GM23248 (cell line): ENCODE data around the gene FAM114A1. TPM values are rescaled to one million over a fixed set of nuclear protein-coding genes. Genes with fewer than 3 reads are reported as not detected.
A peak's percentile ranks its signal among the peaks of the same experiment; 100 is the strongest.
"Not testable (repeated sequence)": the region's sequence is repeated elsewhere in the genome, so short reads cannot be mapped to it uniquely, and the experiment has no call there.

Experiments used
- DNase-seq: peaks from one replicate; pipeline ENCODE4 v3.0.0-alpha.2; 2015
- H2AFZ ChIP-seq: fragments of 200-600 bp; sonication (generic); 2 replicates; pipeline ENCODE4 v1.6.1; 2016; ENCODE audit warnings: antibody characterized with exemption
- H3F3A ChIP-seq: fragments of 200-600 bp; sonication (generic); 2 replicates; pipeline ENCODE4 v1.6.1; 2016; ENCODE audit warnings: mild to moderate bottlenecking, antibody characterized with exemption, mixed run types; ENCODE audit not compliant: insufficient read depth
- H3K27ac ChIP-seq: fragments of 200-600 bp; sonication (generic); 2 replicates; pipeline ENCODE4 v1.5.1; 2016; ENCODE audit warnings: mild to moderate bottlenecking
- H3K27me3 ChIP-seq: fragments of 200-600 bp; sonication (generic); replicated peaks from 2 replicates; pipeline ENCODE4 v1.6.1; 2016; ENCODE audit warnings: mild to moderate bottlenecking; ENCODE audit not compliant: insufficient read depth
- H3K36me3 ChIP-seq: fragments of 200-600 bp; sonication (generic); 2 replicates; pipeline ENCODE4 v1.6.1; 2016; ENCODE audit warnings: low read depth, mild to moderate bottlenecking
- H3K4me1 ChIP-seq: fragments of 200-600 bp; sonication (generic); 2 replicates; pipeline ENCODE4 v1.6.1; 2016; ENCODE audit warnings: mild to moderate bottlenecking; ENCODE audit not compliant: insufficient read depth
- H3K4me2 ChIP-seq: fragments of 200-600 bp; sonication (generic); one replicate; pipeline ENCODE4 v1.6.1; 2016; ENCODE audit warnings: mild to moderate bottlenecking; ENCODE audit not compliant: unreplicated experiment
- H3K4me3 ChIP-seq: fragments of 200-600 bp; sonication (generic); 2 replicates; pipeline ENCODE4 v1.5.1; 2016; ENCODE audit warnings: mild to moderate bottlenecking
- H3K79me2 ChIP-seq: fragments of 200-600 bp; sonication (generic); 2 replicates; pipeline ENCODE4 v1.6.1; 2016; ENCODE audit warnings: mild to moderate bottlenecking; ENCODE audit not compliant: insufficient read depth
- H3K9ac ChIP-seq: fragments of 200-600 bp; sonication (generic); 2 replicates; pipeline ENCODE4 v1.6.1; 2016; ENCODE audit warnings: mild to moderate bottlenecking
- H3K9me2 ChIP-seq: fragments of 200-600 bp; sonication (generic); 2 replicates; pipeline ENCODE4 v1.6.1; 2016; ENCODE audit warnings: mixed run types, mild to moderate bottlenecking, moderate library complexity; ENCODE audit not compliant: insufficient read depth
- H3K9me3 ChIP-seq: fragments of 200-600 bp; sonication (generic); one replicate; pipeline ENCODE4 v1.6.1; 2017; ENCODE audit warnings: low read depth
- H4K20me1 ChIP-seq: fragments of 200-600 bp; sonication (generic); 2 replicates; pipeline ENCODE4 v1.6.0; 2016; ENCODE audit not compliant: insufficient read depth
- EZH2 ChIP-seq: fragments of 200-600 bp; sonication (generic); IDR thresholded peaks from 2 replicates; pipeline ENCODE4 v1.6.1; 2018; ENCODE audit warnings: antibody characterized with exemption, mild to moderate bottlenecking; ENCODE audit not compliant: insufficient read depth, poor library complexity, severe bottlenecking
- EZH2phosphoT487 ChIP-seq: fragments of 200-600 bp; sonication (generic); IDR thresholded peaks from 2 replicates; pipeline ENCODE4 v1.6.1; 2018; ENCODE audit warnings: antibody characterized with exemption, moderate library complexity, mild to moderate bottlenecking, low read depth; ENCODE audit not compliant: insufficient read depth
- WGBS, 2 experiments: methylation state at CpG; one replicate each; pipeline ENCODE4 v1.1.6; 2015 to 2017; ENCODE audit warnings: low lambda C conversion rate in 2 of 2, low coverage in 1 of 2; ENCODE audit errors: missing lambda C conversion rate in 2 of 2; 5-methylcytosine and 5-hydroxymethylcytosine counted together
- in situ Hi-C: fragments of 300-500 bp; cut with MboI; formaldehyde crosslinking; loops from 2 replicates; pipeline ENCODE4 v1.15.0; 2020
- polyA plus RNA-seq: library from polyadenylated mRNA; unstranded; fragments of >200 nt; fragmentation: Nextera tagmentation; extraction: Ambion mirVana; gene quantifications from 2 replicates; pipeline ENCODE4 v1.2.1, GENCODE V29; 2016
- total RNA-seq: library from RNA; depleted of rRNA; stranded (reverse); fragments of >200 nt; shearing (Covaris generic); gene quantifications from 2 replicates; pipeline ENCODE4 v1.2.3, GENCODE V29; 2014

The FAM114A1 gene
- total and polyA plus RNA-seq, 2 experiments from 2014 or later, result 237 to 318 TPM

- Histone ChIP-seq H3K9me3 (no peaks in the 10 kb centered on the region), H3K27me3 (no peaks in the 10 kb centered on the region), H3K4me1 (peaks cover 11% of the 10 kb centered on the region), H3K9ac (no peak overlapping the region), H3K4me3 (no peak overlapping the region), H3K4me2 (no peak overlapping the region), H3K9me2 (no peaks in the 10 kb centered on the region), H4K20me1 (no peaks in the 10 kb centered on the region), H3K79me2 (0 out of 2 replicates have a peak, but pooled peaks cover 3% of the 10 kb centered on the region), H3F3A (peaks cover 34% of the 10 kb centered on the region), H3K36me3 (peaks cover 83% of the 10 kb centered on the region), H3K27ac (no peak overlapping the region), H2AFZ (no peak overlapping the region)
- 89 to 98% methylated on average over 1 of the region's 1 CpG for WGBS, 2 experiments
- DNase-seq, result no peak
- no peak for TF ChIP-seq EZH2
- TF ChIP-seq EZH2phosphoT487, result no peak
- in situ Hi-C loops, result loop anchor here (25.0 kb wide), 1 partner anchor 198 kb away; no protein-coding TSS in a partner anchor
These were observed 71.6 kb downstream of the FAM114A1 start for GRCh38 chr4:38939165-38939564.

GRCh38 chr4:38940476-38940875 lies 72.9 kb downstream of the FAM114A1 start:
- WGBS, 2 experiments, result 97 to 98% methylated on average over 3 of the region's 3 CpGs
- no peaks in the 10 kb centered on the region for H4K20me1 ChIP-seq
- H3K9me2 ChIP-seq, result no peaks in the 10 kb centered on the region
- H3K9ac ChIP-seq, result no peak overlapping the region
- H2AFZ ChIP-seq, result no peak overlapping the region
- H3F3A ChIP-seq, result peaks cover 34% of the 10 kb centered on the region
- no peak overlapping the region for H3K4me3 ChIP-seq
- in situ Hi-C loops, result loop anchor here (25.0 kb wide), 1 partner anchor 197 kb away; no protein-coding TSS in a partner anchor
- peaks cover 11% of the 10 kb centered on the region for H3K4me1 ChIP-seq
- 0 out of 2 replicates have a peak, but pooled peaks cover 3% of the 10 kb centered on the region for H3K79me2 ChIP-seq
- no peak overlapping the region for H3K4me2 ChIP-seq
- no peak for TF ChIP-seq EZH2
- no peak for TF ChIP-seq EZH2phosphoT487
- no peaks in the 10 kb centered on the region for H3K9me3 ChIP-seq
- H3K27ac ChIP-seq, result no peak overlapping the region
- no peaks in the 10 kb centered on the region for H3K27me3 ChIP-seq
- DNase-seq, result no peak
- peaks cover 80% of the 10 kb centered on the region for H3K36me3 ChIP-seq

- H3K9me2 ChIP-seq, H3K27me3 ChIP-seq, H4K20me1 ChIP-seq, H3K79me2 ChIP-seq, H3K4me2 ChIP-seq, H3K9me3 ChIP-seq, H3K4me3 ChIP-seq, H2AFZ ChIP-seq: not testable (repeated sequence)
- in situ Hi-C loops, result loop anchor here (25.0 kb wide), 1 partner anchor 195 kb away; no protein-coding TSS in a partner anchor
- 49 to 55% methylated on average over 3 of the region's 3 CpGs for WGBS, 2 experiments
- Histone ChIP-seq H3K4me1 (peaks cover 11% of the 10 kb centered on the region), H3K9ac (peak overlapping the region; percentile 42), H3K36me3 (peaks cover 70% of the 10 kb centered on the region), H3F3A (peaks cover 45% of the 10 kb centered on the region), H3K27ac (peak overlapping the region; percentile 51)
- peak; percentile 61 for DNase-seq
These were observed 74.3 kb downstream of the FAM114A1 start for GRCh38 chr4:38941906-38942305.

GRCh38 chr4:38943343-38943742 lies 75.7 kb downstream of the FAM114A1 start:
- H3K9ac ChIP-seq, result no peak overlapping the region
- H3K4me1 ChIP-seq, result peaks cover 16% of the 10 kb centered on the region
- H3K4me2 ChIP-seq, result no peak overlapping the region
- H3K27ac ChIP-seq, result no peak overlapping the region
- H3K4me3 ChIP-seq, result no peak overlapping the region
- H4K20me1 ChIP-seq, result no peaks in the 10 kb centered on the region
- TF ChIP-seq EZH2phosphoT487 (no peak), EZH2 (no peak)
- H3K9me2 ChIP-seq, result no peaks in the 10 kb centered on the region
- in situ Hi-C loops, result loop anchor here (25.0 kb wide), 1 partner anchor 194 kb away; no protein-coding TSS in a partner anchor
- no peak for DNase-seq
- H3K79me2 ChIP-seq, result 0 out of 2 replicates have a peak, but pooled peaks cover 3% of the 10 kb centered on the region
- no peaks in the 10 kb centered on the region for H3K27me3 ChIP-seq
- H3K9me3 ChIP-seq, result no peaks in the 10 kb centered on the region
- peaks cover 56% of the 10 kb centered on the region for H3F3A ChIP-seq
- 84 to 94% methylated on average over 4 of the region's 4 CpGs for WGBS, 2 experiments
- peaks cover 57% of the 10 kb centered on the region for H3K36me3 ChIP-seq
- H2AFZ ChIP-seq, result no peak overlapping the region

GRCh38 chr4:38944440-38944839 lies 76.8 kb downstream of the FAM114A1 start:
- in situ Hi-C loops, result loop anchor here (25.0 kb wide), 1 partner anchor 193 kb away; no protein-coding TSS in a partner anchor
- WGBS, 2 experiments, result 80 to 82% methylated on average over 9 of the region's 9 CpGs
- no peak overlapping the region for H3K9ac ChIP-seq

More at GRCh38 chr4:38944440-38944839, 76.8 kb downstream of the FAM114A1 start:
- Histone ChIP-seq H3K79me2 (0 out of 2 replicates have a peak, but pooled peaks cover under 1% of the 10 kb centered on the region), H3K4me1 (peaks cover 27% of the 10 kb centered on the region), H3K4me3 (no peak overlapping the region), H4K20me1 (no peaks in the 10 kb centered on the region), H3F3A (peaks cover 65% of the 10 kb centered on the region), H3K36me3 (peaks cover 46% of the 10 kb centered on the region), H3K27ac (no peak overlapping the region), H2AFZ (no peak overlapping the region), H3K9me3 (no peaks in the 10 kb centered on the region), H3K9me2 (no peaks in the 10 kb centered on the region), H3K27me3 (no peaks in the 10 kb centered on the region), H3K4me2 (no peak overlapping the region)
- DNase-seq, result no peak
- TF ChIP-seq EZH2 (no peak), EZH2phosphoT487 (no peak)
